SW480 (cell line): ENCODE results near the gene CDKN2D.
"Not testable (repeated sequence)": the region's sequence is repeated elsewhere in the genome, so short reads cannot be mapped to it uniquely, and the experiment has no call there.

ENCODE experiments used
- DNase-seq: peaks from one replicate; pipeline ENCODE4 v3.0.0-alpha.2; 2016; ENCODE audit warnings: low spot score

CDKN2D gene

GRCh38 chr19:10551698-10552301, 17.0 kb downstream of the CDKN2D start:
- DNase-seq, result peak; percentile 43

- DNase-seq, result not testable (repeated sequence)
Measured at GRCh38 chr19:10551006-10551405, 17.8 kb downstream of the CDKN2D start.

GRCh38 chr19:10550336-10550735, 18.4 kb downstream of the CDKN2D start:
- no peak for DNase-seq

- DNase-seq, result no peak
Measured at GRCh38 chr19:10549733-10550132, 19.0 kb downstream of the CDKN2D start.

GRCh38 chr19:10548746-10549276, 20.0 kb downstream of the CDKN2D start:
- no peak for DNase-seq

- DNase-seq, result no peak
Measured at GRCh38 chr19:10546817-10547216, 22.0 kb downstream of the CDKN2D start.

- DNase-seq, result no peak
Measured at GRCh38 chr19:10544753-10545251, 24.0 kb downstream of the CDKN2D start.

- no peak for DNase-seq
Measured at GRCh38 chr19:10544242-10544752, 24.5 kb downstream of the CDKN2D start.

- peak; percentile 87 for DNase-seq
Measured at GRCh38 chr19:10543420-10544241, 25.1 kb downstream of the CDKN2D start, which contains the start of gene ATG4D. Gene ATG4D (plus strand): TSS chr19:10543904. CDS start chr19:10544091, 187 bp downstream.

GRCh38 chr19:10543059-10543419, 25.7 kb downstream of the CDKN2D start:
- no peak for DNase-seq

GRCh38 chr19:10539016-10539415, 29.8 kb downstream of the CDKN2D start:
- not testable (repeated sequence) for DNase-seq

GRCh38 chr19:10538204-10538983, 30.4 kb downstream of the CDKN2D start:
- DNase-seq, result no peak

- no peak for DNase-seq
Measured at GRCh38 chr19:10537668-10538067, 31.1 kb downstream of the CDKN2D start.

GRCh38 chr19:10535613-10536012, 33.2 kb downstream of the CDKN2D start:
- DNase-seq, result no peak

GRCh38 chr19:10533646-10534386, 35.0 kb downstream of the CDKN2D start:
- no peak for DNase-seq

- DNase-seq, result no peak
Measured at GRCh38 chr19:10532457-10532856, 36.3 kb downstream of the CDKN2D start.

GRCh38 chr19:10526887-10527286, 41.9 kb downstream of the CDKN2D start:
- DNase-seq, result not testable (repeated sequence)

- DNase-seq, result no peak
Measured at GRCh38 chr19:10525636-10526035, 43.1 kb downstream of the CDKN2D start.

GRCh38 chr19:10523135-10523636, 45.6 kb downstream of the CDKN2D start:
- no peak for DNase-seq

GRCh38 chr19:10521461-10522171, 47.2 kb downstream of the CDKN2D start:
- no peak for DNase-seq
